ENCODE results near the gene SLC9A1.

SLC9A1 gene

DNA sequence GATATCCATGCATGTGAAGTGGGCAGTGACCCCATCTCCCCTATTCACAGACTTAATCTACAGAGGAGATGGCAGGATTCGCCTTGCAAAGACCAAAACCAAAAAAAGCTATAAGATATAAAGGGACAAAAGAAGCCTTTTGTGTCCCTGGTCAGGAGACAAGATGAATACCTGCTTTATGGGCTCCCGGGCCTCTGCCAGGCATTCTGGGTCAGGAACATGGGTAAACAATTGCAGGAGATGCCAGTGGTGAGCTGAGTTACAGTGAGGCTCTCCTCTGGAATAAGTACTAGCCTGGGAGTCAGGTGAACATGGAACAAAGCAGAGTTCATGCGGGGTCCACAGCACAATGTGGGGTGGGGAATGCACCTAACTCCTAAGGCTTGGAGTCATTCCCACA, 4.7 kb downstream of the SLC9A1 start:
- DNase-seq, result no peak

DNA sequence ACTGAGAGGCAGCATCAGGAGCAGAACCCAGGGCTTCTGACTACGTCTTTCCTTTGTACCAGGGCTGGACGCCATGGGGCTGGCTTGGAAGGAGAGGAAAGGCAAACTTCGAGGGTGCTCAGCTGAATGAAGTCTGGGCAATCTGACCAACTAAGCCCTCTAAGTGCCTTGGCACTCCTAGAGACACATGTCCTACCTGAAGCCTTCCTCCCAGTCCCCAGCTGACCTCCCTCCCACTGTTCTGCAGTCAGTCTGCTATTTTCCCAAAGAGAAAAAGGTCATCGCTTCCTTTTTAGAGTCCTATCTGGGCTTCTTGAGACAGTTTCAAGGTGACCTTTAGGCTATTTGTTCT, 5.2 kb downstream of the SLC9A1 start:
- no peak for DNase-seq

DNA sequence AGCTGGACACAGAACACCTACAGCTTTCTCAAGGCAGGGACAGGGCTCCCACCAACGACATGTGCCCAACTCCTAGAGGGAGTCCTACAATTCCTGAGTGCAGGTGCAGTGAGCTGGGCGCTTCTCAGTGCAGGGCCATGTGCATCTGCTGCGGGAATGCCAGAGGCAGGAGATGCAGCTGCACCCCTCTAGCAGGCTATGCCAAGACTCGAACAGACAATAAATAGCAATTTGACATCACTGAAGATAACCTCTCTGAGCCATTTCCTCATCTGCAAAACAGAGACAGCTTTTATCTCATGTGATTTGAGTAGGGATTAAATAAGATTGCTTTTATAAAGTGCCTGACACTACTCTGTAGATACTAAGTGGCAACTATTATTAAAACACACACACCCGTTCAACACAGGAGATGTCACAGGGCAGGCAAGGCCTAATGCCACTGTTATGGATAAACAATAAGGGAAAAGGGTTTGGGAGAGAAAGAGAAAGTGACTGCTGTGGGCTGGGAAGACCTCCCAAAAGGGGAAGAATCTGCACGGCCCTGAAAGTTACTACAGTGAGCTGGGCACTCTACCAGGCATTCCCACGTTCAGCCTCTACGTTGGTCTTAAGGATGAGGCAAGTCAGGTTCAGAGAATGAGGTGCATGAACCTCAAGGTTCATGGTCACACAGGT, 5.7 kb downstream of the SLC9A1 start:
- DNase-seq, result no peak

DNA sequence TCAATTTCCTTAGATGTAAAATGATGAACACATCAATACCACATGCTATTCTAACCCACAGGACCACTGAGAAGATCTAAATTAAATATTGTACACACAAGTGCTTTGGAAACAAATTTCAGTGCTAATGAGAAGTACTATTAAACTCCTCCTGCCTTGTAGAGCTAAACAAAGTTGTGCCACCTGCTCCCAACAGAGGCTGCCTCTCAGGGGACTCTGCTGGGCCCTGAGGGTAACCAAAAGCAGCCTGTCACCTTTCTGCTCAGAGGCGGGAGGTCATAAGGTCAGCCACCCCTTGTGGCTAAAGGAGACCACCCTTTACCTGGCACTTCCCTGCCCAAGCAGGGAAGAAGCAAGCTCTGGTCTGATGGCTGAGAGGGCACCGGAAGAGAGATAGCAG, 6.3 kb downstream of the SLC9A1 start:
- no peak for DNase-seq

DNA sequence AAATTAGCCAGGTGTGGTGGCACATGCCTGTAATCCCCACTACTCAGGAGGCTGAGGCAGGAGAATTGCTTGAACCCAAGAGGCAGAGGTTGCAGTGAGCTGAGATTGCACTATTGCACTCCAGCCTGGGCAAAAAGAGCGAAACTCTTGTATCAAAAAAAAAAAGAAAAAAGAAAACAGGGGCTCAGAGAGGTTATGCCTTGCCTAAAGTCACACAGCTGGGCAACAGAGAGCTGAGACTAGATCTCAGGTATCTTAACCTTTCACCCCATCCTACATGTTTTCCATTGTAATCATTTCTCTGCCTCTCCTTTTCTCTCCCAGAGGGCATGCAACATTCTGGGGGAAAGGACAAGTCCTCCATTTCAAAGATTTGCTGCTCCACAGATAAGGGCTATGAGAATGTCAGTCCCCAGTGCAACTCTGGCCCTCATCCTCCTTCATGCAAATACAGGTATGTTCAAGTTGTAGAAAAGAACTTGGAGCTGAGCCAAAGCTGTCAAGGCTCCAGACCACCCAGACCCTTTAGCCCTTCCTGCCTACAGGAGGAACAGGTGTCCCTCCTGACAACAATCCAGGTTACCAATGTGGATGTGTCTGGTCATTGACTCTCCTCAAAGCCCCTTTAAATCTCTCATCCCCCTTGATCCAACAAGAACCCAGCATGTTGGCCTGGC, 6.9 kb downstream of the SLC9A1 start:
- no peak for DNase-seq

DNA sequence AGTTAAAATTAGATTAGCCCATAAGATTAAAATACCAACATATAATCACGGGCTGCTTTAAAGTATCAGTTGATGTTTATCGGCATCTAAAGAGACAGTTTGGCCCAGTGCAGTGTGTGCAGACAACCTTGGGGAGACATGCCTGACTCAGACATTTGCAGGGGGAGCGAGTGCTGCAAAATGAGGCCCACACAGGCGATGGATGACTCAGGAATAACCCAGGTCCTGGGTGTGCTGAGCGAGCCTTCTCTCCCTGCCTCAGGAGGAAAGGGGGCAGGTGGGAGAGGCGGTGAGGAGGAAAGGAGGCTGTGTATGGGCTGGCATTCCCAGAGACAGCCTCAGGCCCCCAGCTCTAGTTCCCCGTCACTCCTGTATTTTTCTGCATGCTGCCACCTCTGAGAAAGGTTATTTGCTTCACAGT, 9.0 kb downstream of the SLC9A1 start:
- no peak for DNase-seq

DNA sequence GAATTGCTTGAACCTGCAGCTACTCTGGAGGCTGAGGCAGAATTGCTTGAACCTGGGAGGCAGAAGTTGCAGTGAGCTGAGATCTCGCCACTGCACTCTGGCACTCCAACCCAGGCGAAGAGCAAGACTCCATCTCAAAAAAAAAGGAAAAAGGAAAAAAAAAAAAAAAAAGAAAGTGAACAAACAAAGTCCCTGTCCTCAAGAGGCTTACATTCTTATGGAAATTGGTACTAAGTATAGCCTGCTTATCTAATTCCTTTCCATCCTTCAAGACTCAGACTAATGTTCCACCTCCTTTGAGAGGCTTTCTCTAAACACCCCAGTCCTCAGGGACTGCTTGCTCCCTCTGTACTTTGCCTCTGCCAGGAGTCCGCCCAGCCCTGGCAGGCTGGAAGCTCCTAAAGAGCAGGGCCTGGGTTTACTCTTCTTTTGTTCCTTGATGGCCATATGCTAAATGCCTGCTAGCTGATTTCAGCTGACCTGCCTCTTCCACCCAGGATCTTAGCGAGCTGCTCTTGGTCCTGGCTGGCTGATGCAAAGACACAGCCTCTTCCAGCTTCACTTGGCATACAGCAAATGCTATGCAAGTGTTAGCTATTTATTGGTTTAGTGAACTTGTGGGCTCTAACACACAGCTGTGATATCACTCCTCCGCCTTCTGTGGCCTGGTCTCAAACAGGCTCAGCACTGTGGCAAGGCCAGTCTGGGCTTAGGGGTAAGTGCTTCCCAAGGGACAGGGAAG, 9.8 kb downstream of the SLC9A1 start:
- DNase-seq, result no peak

DNA sequence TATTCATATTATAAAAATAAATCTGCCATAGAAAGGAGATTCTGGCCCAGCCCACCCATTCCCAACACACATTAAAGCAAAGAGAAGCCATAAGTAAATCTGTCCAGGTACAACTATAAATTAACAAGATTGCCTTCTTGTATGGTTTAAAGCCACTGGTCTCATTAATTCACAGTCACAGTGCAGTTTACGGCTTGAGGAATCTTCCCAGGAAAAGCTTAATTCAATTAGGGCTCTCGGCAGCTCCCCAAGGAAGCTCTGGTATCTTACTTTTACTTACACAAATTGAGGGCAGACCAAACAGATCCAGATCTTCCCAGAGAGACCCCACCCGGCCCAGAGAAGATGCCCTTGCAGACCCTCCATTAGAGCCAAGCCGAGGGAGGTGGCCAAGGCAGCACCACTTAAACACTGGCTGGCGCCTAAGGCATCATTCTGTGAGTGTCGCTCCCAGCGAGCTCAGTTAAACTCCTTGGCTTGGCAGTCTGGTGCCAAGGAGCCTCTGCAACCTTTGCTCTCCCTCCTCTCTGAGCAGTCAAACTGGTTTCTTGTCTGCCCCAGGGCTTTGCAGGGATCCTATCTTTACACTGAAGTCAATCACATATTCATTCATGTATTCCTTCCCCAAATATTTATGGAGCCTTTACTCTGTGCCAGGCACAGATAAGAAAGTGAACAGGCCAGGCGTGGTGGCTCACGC, 10.7 kb downstream of the SLC9A1 start:
- no peak for DNase-seq

DNA sequence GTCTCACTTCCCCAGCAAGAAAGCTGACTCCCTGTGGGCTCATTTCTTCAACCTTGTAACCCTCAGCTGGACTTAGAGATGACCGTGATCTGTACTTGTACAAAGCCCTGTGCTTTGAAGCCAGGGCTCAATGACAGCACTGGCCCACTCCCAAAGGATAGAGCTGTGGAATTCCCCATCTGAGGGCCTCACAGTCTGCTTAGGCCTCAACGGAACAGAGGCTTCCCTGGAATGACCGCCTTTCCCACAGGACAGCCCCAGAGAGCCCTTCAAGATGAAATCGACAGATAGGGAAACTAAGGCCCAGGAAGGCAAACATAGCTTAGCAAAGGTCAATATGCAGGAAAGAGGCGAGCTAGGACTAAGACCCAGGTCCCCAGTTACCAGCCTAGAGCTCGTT, 11.5 kb downstream of the SLC9A1 start:
- DNase-seq, result no peak

DNA sequence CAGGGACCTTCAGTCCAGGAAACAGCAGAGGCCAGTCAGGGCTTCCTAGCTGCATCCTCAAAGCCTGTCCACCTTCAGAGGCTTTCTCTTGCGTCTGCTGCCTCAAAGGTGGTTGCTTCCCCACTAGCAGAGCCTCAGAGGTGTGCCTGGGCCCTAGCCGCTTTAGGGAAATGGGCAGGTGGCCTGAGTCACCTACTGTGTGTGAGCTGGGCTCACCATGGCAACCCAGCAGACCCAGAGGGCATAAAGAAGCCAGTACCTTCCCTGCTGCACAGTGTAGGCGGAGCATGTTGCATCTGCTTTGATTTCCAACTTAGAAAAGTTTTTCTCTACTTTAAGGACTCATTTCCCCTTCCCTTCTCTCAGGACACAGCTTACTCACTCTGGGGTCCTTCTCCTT, 12.5 kb downstream of the SLC9A1 start:
- DNase-seq, result no peak

DNA sequence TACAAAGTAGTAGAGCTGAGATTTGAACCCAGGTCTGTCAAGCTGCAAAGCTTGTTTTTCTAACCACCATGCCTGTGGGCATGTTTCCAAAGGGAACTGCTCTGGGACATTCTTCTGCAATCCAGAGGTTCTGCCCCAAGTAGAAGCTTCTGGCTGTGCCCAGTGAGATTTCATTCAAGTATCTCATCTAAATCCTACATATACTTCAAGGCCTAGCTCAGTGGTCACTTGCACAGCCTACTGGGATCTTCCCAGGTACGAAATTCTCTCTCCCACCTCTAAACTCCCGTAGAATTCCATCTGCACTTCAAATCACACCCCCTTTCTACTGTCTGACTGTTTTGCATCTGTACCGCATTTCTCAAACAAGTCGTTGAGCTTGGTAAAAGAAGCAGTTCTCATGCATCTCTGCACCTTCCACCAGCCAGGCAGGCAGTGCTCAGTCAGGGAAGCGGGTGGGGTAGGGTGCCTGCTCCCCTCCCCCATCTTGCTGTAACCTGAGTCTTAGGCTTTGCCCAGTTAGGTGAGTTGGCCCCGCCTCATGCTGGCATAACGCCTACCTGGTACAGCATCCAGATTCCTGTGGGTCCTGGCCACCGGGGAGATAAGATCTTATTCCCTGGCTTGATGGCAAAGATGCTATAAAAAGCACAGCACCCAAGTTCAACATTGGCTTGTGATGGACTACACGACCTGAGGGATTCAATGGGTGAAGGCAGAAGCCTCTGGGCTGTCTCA, 13.5 kb downstream of the SLC9A1 start:
- DNase-seq, result no peak

DNA sequence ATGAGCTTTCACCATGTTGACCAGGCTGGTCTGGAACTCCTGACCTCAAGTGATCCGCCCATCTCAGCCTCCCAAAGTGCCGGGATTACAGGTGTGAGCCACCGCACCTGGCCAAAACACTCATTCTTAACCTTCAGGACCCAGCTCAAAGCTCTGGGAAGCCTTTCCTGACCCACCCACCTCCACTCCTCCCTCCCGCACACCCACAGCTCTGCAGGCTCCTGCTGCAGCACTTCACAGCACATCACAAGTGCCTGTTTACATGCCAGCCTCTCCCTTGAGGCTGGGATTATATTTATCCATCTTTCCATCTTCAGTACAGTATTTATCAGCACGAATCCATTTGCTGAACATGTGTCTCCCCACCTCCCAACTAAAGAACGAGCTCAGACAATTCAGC, 14.9 kb downstream of the SLC9A1 start:
- no peak for DNase-seq

DNA sequence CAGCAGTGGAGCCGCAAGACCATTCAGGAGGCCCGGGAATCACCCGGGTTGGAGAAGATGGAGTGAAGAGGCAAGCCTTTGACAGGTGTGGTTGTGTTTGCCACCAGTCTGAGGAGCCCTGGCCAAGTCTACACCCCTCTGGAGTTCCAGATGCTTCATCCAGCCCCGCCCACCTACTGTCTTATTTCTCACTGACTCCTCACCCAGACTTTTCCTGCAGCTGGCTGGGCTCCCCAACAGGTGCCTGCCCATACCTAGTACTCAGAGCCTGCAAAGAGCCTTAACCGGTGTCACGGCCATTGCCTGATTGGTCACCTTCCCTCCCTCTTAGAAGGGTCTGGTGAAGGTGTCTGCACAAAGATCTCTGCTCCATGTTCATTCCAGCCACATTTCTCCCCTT, 16.0 kb downstream of the SLC9A1 start:
- DNase-seq, result no peak

DNA sequence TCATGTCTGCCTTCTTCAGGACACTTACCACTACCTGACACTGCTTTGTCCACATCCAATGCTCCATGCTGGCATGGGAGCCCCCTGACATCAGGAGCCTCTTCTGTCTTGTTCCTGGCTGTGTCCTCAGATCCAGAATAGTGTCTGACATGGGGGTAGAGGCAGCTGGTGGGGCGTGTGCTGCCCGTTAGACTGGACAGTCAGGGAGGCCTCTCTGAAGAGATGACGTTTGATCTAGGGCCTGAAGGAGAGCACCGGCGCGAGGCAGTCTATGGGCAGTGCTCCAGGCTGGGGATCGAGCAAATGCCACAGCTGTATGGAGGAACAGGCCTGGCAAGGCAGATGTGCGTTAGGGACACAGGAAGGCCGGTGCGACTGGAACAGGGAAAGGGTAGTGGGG, 16.6 kb downstream of the SLC9A1 start:
- no peak for DNase-seq

DNA sequence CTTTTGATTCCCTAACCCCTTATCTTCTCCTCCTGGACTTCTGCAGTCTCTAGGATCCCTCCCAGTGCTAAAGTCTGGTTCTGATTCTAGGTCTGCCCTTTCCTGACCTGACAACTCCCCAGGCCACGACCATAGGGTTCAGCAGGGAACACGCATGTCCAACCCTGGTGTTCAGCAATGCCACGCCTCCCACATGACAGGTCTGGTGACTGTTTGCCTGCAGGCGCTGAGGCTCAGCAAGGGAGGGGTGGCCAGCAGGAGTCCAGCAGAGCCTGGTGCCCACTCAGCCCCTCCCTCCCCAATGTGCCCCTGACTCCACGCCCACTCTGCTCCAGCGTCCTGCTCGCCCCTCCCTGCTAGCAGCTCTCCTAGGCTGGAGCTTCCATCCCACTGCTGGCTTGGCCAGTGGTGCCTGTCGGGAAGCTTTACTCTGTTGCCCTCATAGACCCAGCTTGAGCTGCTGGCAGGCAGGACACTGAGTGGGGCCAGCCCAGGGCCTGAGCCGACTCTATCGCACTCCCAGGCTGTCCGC, 17.3 kb downstream of the SLC9A1 start:
- DNase-seq, result no peak

DNA sequence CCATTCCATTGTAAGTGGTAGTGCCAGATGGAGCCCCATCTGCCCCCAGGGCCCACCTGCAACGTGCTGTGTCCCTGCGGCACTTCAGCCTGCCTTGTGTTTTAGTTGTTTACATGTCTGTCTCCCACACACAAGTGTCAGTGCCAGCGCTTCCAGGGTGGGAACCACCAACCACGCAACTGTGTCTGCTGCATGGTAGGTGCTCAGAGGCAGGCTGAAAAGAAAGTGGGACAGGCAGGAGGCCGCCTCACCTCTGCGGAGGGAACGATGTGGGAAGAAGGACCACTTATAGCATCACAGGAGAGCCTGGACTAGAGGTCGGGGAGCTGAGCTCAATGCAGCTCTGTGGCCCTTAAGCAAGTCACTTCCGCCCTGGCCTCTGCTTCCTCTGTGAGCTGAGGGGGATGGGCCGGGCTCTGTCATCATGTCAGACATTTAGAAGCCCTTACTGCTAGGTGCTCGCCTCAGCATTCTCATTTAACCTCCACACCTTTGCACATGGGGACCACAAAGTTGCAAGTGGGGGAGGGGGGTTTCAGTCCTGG, 17.9 kb downstream of the SLC9A1 start:
- peak; percentile 77 for DNase-seq

DNA sequence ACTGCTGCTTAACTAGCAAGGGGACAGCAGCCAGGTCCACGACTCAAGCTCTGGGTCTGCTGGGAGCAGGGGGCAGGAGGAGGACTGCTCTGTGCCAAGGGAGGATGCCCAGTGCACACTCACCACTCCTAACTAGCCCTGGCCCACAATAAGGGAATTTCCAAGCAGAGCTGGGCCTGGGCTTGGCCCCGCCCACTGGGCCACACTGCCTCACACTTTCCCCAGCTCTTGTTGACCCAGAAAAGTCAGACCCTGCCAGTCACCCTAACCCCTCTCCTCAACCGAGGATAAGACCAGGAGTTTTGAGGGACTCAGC, 18.7 kb downstream of the SLC9A1 start:
- peak; percentile 55 for DNase-seq

DNA sequence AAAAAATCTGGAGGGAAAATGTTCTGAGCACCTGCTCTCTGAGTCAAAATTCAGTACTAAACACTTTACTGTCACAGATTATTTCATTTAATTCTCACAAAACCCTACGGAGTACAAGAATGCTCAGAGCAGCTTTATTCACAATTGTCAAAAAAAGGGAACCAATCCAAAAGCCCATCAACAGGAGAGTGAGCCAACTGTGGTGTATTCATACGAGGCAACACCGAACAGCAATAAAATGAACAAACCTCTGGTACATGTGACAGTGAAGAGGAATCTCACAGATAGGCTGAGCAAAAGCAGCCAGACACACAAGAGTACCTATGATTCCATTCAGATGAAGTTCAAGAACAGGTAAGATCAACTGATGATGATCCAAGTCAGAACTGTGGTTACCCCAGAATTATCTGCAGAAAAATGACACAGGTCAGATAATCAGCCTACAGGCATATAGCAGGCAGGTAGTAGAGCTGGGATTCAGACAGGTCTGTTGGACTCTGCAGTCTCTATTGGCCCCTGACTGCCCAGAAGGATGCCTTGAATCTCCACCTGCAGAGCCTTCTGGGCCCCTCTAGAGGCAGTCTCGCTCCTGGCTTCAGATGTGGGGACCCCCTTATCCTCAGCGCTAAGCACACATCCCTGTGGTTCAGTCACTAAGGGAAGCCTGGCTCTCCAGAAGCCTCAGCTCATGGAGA, 19.2 kb downstream of the SLC9A1 start:
- DNase-seq, result no peak

DNA sequence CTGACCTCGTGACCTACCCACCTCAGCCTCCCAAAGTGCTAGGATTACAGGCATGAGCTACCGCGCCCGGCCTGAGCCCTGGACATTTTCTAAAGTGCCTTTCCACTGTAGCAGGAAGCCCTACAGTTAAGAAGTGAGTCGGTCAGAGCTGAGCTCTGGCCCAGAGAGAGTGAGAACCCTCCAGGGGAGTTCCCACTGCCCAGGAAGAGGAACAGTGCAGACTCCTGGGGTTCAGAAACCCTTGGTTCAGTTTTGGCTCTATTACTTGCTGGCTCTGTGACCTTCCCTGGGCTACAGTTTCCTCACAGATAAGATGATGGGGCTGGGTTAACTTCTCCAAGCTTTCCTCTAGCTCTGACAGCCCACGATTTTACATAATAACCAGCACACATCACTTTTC, 20.9 kb downstream of the SLC9A1 start:
- no peak for DNase-seq

DNA sequence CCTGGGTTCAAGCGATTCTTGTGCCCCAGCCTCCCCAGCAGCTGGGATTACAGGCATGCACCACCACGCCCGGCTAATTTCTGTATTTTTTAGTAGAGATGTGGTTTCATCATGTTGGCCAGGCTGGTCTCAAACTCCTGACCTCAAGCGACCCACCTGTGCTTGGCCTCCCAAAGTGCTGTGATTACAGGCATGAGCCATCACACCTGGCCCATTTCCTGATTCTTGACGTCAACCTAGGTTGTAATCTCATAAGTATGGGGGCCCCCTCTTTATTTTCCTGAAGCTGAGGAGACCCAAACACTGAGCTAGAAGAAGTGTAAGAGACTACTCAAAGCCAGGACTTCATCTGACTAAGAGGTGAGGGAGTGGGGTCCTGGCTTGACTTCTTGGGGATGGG, 21.8 kb downstream of the SLC9A1 start:
- DNase-seq, result no peak

DNA sequence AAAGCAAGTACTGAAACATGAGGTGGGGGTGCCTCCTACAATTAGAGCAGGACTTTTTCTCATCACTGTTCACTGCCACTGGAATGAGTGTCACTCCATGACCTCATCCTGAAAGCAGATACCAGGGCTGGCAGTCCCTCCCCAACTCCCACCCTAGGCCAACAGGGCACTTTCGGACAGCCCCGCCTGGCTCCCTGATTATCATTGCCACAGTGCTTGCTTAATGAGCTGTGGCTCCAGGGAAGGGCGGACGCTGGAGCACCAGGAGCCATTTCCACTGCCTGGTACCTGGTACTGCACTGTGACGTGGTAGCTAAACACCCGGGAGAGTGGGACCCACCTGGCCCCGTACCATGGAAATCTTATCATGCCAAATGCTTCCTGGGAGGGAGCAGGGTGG, 22.3 kb downstream of the SLC9A1 start:
- no peak for DNase-seq

DNA sequence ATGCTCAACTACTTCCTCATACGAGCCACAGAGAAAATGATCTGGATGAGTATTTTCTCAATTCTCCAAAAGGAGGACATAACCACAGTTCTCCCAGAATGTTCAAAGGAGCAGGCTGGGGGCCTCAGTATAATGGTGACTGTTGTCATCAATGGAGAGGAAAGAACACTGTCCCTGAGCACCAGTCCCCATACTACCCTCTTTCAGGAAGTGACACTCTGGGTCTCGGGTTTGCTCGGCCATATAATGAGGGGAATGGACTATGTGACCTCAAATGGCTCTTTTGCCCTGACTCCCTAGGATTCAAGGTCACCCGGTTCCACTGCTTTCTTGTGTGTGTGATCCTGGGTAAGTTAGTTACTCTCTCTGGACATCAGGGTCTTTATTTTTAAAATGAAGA, 22.8 kb downstream of the SLC9A1 start:
- DNase-seq, result no peak

Measured in CD4-positive, alpha-beta T cell treated with Interleukin-12 subunit alpha and Interleukin-12 subunit beta, for 1 hour (primary cell).